HG03025 (cell line): ENCODE data around the gene ZNF609.

ENCODE experiments used
- ATAC-seq: cut with Tn5 transposase; IDR thresholded peaks from one replicate; pipeline ENCODE4 v1.9.1; 2021; ENCODE audit warnings: mild to moderate bottlenecking, moderate library complexity; ENCODE audit not compliant: unreplicated experiment, low FRiP score

The ZNF609 gene, protein sequence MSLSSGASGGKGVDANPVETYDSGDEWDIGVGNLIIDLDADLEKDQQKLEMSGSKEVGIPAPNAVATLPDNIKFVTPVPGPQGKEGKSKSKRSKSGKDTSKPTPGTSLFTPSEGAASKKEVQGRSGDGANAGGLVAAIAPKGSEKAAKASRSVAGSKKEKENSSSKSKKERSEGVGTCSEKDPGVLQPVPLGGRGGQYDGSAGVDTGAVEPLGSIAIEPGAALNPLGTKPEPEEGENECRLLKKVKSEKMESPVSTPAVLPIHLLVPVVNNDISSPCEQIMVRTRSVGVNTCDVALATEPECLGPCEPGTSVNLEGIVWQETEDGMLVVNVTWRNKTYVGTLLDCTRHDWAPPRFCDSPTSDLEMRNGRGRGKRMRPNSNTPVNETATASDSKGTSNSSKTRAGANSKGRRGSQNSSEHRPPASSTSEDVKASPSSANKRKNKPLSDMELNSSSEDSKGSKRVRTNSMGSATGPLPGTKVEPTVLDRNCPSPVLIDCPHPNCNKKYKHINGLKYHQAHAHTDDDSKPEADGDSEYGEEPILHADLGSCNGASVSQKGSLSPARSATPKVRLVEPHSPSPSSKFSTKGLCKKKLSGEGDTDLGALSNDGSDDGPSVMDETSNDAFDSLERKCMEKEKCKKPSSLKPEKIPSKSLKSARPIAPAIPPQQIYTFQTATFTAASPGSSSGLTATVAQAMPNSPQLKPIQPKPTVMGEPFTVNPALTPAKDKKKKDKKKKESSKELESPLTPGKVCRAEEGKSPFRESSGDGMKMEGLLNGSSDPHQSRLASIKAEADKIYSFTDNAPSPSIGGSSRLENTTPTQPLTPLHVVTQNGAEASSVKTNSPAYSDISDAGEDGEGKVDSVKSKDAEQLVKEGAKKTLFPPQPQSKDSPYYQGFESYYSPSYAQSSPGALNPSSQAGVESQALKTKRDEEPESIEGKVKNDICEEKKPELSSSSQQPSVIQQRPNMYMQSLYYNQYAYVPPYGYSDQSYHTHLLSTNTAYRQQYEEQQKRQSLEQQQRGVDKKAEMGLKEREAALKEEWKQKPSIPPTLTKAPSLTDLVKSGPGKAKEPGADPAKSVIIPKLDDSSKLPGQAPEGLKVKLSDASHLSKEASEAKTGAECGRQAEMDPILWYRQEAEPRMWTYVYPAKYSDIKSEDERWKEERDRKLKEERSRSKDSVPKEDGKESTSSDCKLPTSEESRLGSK (N-terminal part only)

DNA sequence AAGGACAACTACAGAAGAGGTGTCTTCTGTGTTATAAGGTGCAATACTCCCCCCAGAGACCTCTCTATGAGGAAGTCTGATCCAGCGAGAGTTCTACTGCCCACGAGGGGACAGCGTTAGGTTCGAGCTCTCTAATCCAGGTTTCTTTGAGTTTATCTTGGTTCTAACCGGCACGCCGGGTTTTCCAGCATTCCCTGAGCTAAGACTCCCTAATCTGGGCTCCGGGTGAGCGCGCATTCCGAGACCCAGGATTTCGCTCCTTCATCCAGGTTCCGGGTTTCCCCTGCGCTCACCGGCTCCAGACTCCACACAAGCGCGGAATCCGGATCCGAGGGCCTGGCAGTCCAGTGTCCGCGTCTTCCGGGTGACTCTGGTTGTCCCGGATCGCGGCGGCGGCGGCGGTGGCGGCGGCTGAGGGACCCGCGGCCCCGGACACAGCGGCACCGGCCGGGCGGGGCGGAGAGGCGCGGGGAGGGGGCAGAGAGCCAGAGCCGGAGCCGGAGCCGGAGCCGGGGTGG, at the start of gene ZNF609:
Gene ZNF609 (plus strand): TSS at position 373 of the 518 bp plus-strand sequence. CDS start 38,842 bp downstream, outside the sequence.
- no peak for ATAC-seq

DNA sequence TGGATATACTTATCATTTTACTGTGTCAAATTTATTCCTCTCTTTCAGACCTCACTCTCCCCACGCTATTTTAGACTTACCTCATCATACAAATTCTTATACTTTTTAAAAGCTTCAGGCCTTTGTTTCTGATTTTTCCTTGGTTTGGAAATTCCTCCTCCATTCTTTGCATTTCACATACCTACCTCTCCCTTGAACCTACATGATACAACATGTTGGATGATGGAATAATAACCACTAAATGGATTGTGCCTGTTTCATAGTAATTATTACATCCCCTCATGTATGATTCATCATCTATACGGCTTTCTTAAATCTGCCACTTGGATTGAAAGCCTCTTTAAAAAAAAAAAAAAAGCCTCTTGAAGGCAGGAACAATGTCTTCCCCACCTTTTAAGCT, 48.2 kb upstream of the ZNF609 start:
- no peak for ATAC-seq

DNA sequence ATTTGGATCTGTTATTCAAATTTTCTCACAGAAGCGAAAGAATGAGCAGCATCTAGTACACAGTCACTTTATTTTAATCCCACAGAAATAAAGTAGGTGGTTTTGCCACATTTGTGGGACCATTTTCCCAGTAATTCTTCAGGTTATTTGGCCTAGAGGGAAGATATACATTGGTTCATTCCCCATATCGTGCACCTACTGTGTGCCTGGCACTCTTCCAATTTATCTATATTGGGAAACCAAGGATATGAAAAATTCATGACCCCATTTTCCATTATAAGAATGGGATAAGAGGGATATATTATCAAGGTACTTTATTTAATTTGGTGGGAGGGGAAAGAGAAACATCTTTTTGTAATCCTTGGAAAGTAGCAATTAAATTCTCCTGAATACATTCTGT, 37.7 kb upstream of the ZNF609 start:
- ATAC-seq = no peak

DNA sequence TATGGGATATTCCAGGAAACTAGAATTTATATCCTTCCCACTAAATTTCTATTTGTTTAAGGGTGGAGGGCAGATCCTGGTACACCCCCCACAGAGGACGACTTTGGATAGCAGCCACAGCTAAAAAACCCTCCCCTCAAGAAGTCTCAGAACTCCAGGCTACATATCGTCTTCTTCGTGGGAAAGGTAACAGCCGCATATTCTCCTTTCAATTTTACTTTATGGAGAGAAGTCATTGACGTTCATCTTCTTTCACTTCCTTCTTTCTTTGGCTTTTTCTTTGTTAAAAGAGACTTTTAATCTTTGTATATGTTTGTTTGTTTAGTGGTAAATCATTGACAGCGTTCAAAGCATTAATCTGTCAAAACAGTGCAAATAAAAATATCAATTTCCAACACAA, 36.4 kb upstream of the ZNF609 start:
- no peak for ATAC-seq

DNA sequence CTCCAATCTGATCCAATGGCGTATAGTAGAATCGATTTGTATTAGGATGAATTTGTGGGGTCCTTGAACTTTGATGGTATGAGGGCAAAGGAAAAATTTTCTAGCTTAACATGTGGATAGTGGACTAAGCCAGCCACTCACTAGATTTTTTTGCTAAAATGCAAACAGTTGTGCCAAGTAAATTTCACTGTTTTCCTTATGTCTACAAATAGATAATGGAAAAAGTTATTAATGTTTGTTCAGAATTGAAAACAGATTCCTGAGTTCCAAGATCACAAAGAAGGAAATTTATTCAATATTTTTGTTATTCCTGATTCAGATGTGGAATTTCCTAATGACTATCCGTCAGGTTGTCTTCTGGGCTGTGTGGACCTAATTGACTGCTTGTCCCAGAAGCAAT, 35.2 kb upstream of the ZNF609 start:
- ATAC-seq = no peak

DNA sequence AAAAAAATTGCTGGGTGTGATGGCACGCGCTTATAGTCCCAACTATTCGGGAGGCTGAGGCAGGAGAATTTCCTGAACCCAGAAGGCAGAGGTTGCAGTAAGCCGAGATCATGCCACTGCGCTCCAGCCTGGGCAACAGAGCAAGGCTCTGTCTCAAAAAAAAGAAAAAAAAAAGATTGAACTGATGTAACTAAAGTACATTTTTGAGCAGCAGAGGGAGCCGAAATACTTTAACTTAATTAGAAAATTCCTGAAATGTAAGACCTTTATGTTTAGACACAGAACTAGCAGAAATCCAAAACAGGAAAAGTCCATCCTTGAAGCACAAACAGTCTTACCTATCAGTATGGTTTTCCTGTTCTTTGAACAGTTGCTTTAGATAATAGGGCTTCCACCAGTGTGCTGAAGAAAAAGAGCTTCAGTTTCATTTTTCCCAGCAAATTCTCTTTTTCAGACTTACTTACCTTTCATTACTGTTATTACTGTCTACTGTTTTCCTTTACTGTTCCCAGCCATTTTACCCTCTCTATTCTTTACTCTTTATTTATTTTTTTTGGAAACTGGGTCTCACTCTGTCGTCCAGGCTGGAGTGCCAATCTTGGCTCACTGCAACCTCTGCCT, 33.4 kb upstream of the ZNF609 start:
- ATAC-seq = no peak

DNA sequence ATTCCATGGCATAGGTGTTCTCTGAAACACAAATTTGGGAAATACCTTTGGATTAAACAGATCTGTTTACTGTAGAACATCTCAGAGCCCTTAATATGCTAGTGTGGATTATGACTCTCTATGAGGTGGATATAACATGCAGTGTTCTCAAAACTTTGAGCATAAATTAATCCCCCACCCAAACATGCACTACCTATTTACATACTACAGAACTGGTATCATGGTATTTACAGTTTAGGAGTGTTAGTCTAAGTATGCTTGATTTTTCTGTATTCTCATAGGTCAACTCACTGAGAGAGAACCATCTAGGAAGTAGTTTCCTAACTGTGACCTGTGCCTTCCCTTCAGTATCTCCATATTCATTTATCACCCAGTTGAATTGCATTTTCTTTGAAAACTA, 30.9 kb upstream of the ZNF609 start:
- no peak for ATAC-seq

DNA sequence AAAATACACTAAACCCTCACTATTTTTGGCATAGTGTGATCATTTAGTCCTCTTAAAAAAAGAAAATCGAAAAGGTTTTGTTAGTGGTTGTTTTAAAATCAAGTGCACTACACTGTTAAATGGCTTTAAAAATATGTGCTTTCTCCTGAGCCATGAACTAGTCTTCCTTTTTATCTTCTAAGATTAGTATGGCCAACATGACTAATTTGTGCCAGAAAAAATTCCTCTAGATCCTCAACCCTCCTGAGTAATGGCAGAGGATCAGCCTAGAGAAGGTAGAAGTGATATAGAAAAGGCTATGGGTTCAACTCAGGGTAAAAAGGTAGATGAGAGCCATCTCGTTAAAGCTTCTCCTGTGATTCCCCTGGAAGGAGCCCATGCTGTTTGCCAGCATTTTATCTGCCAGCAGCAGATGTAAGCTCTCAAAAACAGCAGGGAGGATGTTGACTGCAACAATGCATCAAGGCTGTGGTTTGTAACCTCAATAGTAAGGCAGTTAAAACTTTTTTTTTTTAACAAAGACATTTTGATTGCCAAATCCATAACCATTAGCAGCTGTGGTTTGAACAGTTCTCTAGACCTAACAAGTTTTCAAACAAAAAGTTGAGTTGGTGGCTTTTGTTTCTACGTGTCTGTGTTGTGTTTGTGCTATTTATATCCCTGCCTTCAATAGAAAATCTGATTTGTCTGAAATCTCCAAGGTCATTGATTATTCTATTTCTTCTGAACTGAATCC, 30.2 kb upstream of the ZNF609 start:
- no peak for ATAC-seq

DNA sequence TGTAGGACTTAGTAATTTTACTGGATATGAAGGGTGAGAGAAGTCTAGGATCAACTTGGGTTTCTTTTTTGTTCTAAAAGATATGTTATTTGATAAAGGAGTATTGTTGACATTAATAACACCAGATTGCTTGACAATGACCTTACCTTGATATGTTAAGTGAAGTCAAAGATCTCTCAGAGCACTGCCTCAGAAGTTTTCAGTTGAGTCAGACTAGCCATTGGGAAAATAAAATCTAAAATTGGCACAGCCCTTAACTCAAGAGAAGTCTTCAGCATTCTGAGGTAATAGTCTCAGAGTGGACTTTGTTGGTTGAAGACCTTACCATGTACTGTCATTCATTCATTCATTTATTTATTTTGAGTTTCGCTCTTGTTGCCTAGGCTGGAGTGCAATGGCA, 22.4 kb upstream of the ZNF609 start:
- ATAC-seq = no peak

DNA sequence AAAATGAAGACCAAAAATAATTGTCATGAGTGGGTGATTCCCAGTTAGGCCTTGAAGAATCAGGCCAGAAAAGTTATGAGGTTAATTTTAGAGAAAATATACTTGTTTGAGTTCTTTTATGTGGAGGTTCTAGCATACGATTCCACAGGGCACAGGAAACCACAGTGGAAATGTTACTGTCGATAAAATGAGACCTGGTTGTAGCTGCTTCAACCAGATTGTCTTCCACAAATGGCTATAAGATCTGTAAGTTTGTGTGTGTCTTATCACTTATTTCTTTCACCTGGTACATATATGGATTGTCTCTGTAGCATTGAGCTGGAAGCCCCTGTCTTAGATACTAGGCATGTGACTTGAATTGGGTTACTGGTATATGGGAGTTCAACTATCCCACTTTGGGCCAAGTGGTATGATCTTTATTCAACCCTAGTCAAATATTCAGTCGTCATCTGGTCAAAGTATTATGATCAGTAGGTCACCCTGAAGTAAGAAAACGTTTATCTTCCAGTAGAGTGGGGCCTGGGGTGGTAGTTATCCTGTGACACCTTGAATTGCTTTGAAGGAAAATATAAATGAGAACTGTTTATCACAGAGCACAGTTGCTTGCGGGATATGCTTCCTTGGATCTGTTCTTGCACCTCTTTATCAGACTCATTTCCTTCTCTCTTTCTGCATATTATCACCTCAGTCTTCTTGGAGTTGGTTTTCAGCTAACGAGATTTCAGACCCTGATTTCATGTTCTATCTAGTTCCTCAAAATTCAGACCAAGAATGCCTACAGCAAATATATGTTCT, 21.5 kb upstream of the ZNF609 start:
- ATAC-seq = no peak

DNA sequence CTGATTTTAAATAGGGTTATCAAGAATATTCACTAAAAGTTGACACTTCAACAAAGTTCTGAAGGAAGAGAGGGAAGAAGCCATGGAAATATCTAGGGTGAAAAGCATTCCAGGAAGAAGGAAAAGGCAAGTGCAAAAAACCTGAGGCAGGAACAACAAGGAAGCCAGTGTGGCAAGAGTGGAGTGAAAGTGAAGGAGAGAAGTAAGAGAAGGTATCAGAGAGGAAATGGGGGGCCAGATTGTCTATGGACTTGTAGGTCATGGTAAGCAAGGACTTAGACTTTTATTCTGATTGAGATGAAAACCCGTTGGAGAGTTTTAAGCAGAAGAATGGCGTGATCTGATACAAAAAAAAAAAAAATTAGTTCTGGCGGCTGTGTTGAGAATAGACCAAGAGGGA, 18.5 kb upstream of the ZNF609 start:
- no peak for ATAC-seq

DNA sequence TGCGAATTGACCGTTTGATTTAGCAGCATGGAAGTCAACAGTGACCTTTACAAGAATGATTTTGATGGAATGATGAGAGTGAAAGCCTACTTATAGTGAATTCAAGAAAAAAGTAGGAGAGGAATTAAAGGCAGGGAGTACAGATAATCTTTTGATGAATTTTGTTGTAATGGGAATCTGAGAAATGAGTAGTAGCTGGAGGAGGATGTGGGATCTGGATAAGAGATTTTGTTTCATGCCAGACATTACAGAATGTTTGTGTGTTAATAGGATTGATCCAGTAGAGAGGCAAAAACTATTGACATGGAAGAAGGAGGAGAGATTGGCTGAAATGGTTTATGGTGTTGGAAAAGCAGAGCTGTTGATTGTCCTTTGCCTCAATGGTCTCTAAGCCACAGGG, 17.4 kb upstream of the ZNF609 start:
- ATAC-seq = no peak

DNA sequence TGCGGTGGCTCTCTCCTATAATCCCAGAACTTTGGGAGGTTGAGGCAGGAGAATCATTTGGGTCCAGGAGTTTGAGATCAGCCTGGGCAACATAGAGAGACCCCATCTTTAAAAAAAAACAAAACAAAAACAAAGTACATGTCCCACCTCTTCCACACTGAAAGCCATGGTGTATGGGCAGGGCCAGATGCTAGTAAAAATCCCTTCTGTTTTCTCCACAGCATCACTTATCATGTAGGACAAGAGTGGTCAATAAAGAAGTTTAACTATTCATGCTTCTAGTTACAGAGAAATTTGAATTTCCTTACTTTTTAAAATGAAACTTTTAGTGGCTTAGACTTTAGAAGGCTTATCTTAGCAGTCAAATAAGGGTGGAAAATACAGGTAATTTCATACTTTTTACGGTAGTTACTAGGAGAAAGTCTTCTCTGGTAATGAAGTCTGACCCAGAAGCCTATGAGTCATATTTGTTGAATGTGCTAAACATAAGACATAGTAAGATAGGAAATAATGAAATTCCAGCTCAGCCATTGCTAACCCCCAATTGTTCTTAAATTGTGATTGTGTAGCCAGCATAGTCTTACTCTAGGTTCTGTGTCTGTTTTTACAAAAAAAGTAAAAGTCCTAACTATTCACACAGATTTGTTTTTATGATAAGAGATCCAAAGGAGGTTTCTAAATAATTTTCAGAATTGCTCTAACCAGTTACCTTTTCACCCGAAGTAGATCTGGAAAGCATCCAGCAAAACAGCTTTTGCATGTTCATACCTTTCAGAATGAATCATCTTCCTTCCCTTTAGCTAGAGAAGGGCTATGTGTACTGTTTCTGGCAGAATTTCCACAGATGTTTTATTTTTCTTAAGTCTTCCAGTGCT, 16.4 kb upstream of the ZNF609 start:
- ATAC-seq = no peak

DNA sequence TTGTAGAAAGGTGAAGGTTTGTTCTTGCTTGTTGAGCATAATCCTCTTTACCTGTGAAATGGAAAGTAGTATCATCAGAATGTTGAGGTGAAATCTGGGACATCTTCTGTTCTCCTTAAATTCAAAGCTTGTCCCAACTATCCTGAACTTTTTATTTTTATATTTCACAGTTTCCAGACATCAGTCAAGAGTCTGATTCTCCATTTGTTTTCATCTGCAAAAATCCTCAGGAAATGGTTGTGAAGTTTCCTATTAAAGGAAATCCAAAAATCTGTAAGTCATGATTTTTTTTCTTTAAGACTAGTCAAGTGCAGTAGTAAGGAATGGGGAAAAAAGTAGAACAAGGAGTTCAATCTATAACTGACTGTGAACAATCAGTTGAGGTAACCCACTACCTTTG, 15.5 kb upstream of the ZNF609 start:
- no peak for ATAC-seq

DNA sequence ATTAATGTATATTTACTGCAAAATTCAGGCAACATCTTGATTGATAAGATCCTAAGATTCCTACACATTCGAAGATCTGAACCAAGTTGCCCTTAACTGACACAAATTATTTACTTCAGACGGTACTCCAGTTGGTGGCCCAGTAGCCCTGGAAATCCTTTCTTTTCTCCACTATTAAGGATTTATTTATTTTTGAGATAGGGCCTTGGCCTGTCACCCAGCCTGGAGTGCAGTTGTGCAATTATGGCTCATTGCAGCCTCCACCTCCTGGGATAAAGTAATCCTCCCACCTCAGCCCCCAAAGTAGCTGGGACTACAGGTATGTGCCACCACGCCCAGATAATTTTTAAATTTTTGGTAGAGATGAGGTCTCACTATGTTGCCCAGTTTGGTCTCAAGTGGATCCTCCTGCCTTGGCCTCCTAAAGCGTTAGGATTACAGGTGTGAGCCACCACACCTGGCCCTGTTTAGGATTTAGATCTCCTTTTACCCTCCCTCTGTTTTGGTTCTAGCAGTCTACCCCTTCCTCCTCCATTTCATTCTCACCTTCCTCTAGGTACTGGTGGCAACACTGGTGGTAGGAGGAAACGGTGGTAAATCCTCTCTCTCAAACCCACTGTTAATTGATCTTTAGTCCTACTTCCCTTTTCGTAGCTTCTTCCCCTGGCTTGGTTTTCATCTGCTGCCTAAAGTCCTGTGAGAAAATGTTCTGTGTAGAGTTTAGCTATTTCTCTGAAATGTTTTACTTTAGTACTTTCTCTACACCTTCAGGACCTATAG, 12.7 kb upstream of the ZNF609 start:
- no peak for ATAC-seq

DNA sequence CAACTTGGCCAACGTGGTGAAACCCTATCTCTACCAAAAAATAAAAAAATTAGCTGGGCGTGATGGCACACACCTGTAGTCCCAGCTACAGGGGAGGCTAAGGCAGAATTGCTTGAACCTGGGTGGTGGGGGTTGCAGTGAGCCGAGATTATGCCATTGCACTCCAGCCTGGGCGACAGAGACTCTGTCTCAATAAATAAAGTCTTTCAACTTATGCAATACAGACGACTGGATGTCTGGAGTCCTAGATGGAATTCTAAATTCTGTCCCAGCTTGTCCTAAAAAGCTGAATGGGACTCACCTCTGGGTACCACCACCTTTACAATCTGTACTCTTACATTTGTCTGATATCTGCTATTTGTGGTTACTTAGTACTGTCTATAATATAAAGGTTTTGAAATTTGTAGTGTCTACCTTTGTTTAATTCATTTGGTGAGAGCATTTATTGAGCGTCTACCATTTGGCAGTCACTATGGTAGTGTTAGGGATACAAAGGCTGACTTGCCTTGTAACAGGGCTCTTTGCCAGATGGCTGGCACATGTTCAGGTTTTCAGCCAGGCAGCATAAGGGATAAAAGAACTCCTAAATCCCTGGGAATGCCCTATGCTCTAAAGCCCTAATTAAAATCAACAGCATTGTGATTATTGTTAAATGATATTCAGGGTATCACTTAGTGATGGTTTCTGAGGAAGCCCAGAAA, 7.2 kb upstream of the ZNF609 start:
- no peak for ATAC-seq

DNA sequence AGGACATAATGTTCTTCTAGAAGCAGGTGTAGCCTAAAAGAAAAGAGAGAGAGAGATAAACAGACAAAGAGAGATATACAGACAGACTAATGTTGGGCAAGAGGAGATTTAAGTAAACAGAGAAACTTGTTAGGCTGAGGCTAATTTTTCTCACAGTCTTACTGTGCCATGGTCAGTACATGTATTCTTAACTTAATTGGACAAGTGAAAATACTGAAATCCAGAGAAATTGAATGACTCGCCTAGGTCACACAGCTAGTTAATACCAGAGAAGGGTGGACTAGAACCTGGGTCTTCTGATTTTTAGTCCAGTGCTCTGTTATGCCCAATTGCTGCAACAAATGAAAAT, 6.7 kb upstream of the ZNF609 start:
- no peak for ATAC-seq
